ENCODE results near the gene ASCL5.
"Not testable (repeated sequence)": the region's sequence is repeated elsewhere in the genome, so short reads cannot be mapped to it uniquely, and the experiment has no call there.

Gene ASCL5

DNA sequence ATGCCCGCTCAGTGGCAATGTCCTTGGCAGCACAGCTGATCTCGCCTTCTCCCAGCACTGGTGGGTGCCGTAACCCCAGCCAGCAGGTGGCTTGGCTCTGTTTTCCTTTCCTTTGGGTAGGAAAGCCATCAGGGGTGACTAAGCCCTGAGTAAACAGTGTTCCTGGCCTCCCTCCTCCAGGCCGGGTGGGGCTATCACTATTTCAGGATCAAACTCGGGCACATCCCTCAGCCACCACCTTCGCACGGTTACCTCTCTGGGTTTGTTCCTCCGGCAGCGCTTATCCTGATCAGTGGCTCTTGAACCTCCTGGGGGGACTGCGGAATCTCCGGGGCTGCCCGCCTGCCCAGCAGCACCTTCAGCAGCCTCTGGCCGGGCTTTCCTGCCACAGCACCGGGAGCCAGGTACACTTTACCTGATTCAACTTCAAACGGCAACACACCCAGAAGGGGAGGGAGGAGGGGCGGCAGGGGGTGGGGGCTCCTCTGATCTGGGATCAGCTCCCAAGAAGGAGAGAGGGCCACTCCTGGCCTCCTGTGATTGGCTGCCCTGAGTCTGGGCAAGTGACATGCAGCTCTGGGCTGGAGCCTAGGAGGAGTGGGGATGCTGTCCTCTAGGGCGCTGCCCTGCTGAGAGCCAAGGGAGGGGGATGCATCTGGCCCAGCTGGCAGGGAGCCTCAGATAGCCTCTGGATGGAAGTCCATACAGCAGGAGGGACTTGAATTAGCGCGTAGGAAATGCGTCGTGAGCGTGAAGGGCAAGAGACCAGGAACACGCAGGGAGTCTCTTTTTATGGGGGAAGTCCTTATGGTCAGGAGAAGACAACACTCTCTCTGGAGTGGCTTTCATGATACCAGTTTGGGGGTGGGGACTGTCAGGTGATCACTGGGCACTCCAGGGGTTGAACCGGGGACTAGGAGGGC is at the start of gene ASCL5:
Gene ASCL5 (minus strand): TSS at position 353 of the 923 bp plus-strand sequence. CDS start 11,812 bp downstream, outside the sequence.
- DNase-seq: peak; percentile 33

DNA sequence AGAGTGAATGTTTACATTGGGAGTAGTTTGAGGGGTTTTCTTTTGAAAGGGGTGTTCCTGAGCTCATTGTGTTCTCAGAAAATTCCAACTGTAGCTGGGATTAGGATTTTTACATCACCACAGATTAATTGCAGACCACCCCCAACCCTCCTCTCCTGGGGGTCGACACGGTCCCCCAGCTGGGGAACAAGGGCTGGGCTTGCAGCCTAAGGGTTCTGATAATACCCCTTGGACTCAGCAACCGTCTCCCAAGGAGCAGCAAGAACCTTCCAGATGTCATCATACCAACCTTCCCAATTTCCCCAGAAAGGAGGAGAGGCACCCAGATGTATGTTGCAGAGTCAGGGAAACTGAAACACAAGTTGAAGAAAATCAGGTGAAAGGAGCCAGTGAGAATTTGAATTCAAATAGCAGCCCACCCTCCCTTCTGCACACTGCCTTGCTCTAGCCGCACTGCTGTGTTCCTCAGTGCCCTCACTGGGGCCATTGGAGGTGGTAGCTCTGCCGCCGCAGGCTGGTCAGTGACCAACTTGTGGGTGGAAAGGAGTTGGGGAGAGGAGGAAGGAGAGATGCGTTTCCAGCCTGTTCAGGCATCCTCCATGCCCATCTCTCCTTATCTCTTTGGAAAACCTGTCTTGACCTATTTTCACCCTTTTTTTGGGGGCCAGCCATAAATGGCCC is 49.0 kb upstream of the ASCL5 start:
- DNase-seq: no peak

DNA sequence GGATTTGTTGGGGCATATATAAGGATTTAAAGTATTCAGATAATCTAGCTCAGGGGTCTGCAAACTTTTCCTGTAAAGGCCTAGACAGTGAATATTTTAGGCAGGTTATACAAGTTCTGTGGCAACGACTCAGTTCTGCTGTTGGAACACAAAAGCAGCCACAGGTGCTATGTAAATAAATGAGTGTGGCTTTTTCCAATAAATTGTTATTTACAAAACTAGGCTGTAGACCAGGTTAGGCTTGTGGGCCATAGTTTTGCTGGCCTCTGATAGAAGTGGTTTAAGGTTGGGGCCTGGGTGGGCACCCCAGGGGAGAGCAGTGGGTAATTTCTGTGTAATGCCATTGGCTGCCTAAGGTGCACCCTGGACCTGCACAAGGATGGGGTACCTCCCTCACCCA is 46.8 kb upstream of the ASCL5 start:
- no peak for DNase-seq

GRCh38 chr1:201172999-201173610 is 46.1 kb upstream of the ASCL5 start:
- no peak for DNase-seq

- DNase-seq: no peak
Measured at GRCh38 chr1:201172326-201172725, 45.3 kb upstream of the ASCL5 start.

DNA sequence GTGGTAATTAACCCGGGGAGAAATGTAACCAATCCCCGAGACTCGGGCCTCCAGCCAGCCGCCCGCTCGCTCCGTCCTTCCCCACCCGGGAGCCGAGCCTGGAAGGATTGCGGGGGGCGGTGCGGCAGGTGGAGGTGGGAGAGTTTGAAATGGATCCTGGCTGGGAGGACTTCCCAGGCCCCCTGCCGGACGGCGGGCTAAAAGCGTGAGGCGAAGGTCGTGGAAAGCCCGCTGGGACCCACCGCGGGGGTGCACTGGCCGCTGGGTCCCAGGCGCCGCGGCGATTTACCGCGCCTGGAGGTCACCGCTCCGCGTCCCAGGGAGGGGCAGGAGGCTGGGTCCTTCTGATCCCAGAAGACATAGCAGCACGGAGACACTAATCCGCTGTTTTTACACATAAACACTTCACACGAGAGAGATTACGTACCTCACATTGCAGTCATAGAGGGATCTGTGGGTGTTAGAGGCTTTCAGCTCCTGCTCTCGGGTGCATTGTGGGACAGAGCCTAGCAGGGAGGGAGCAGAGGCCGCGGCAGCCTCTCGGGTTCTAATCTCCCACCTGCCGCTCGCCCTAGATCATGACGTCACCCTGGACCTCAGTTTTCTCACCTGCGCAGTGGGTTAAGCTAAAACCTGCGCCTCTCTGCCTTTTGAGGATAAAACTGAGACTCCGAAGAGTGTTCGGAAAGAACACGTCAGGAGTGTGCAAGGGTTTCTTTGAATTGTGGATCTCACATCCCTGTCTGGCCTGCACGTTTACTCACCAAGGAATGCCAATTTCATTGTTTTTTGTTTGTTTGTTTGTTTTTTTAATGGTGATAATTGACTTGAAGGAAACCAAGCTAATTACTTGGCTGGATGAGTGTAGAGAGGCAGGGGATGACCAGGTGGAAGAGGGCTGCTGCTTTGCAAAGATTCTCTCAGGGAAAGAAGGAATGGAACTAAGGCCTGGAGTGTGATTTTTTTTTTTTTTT is 44.4 kb upstream of the ASCL5 start:
- DNase-seq: peak; percentile 84

DNA sequence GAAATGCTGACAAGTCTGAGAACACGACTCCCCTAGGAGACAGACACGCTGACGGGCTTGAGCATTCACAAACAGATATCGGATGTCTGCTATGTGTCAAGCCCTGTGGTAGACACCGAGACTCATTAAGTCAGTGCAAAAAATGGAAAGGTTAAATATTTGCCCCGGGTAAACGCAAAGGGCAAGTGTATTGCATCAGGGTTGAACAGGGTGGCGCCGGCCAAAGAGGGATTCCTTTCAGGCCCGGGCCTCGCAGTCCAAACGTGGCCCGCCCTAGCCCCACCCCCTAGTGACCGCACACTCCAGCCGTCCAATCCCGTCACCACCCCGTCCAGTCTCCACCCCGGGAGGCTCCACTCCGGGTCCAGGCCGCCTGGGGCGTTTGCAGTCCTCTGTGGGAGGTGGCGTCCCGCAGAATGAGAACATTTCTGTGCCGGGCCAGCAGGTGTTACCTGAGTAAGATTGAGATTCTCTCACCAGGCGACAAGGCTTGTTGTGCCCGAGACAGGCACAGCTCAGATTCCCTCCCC is 43.6 kb upstream of the ASCL5 start:
- DNase-seq: peak; percentile 93

DNA sequence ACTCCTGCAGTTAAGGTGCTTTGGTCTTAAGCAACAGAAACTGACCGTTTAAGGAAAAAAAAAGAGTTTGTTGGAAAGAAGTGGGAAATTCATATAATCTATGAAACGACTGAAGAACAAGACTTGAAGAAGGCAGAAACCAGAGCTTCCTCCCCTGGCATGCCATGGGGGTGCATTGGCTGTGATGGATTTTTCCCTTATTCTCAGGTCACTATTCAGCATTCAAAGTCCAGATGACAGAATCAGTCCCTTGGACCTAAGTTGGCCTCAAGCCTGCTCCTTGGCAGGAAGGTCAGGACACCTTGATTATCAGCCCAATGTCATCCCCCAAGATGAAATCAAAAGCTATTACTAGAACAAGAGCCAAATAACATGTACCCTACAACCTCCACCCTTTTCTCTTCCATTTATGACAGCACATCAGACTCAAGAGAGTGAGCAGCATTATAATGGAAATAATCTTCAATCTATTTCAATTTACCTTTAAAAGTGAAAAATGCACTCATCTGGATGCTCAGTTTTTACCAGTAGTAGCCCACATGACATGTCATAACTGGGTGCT is 43.1 kb upstream of the ASCL5 start:
- no peak for DNase-seq

DNA sequence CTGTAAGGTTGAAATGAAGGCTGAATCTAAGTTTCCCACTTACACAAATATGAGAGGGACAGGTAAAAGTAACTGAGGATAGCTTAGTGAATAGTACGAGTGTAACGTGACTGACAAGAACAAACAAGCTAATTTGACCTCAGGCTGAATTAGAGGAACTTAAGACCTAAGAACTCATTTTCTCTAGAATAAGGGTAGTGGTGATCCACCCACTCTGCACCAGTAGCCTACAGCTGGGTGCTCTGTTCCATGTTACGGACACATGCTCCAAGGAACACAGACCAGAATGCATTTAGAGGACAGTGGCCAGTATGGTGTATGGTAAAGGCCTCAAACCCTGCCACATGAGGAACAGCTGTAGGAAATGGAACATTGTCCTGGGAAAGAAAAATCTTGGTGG is 42.2 kb upstream of the ASCL5 start:
- no peak for DNase-seq

DNA sequence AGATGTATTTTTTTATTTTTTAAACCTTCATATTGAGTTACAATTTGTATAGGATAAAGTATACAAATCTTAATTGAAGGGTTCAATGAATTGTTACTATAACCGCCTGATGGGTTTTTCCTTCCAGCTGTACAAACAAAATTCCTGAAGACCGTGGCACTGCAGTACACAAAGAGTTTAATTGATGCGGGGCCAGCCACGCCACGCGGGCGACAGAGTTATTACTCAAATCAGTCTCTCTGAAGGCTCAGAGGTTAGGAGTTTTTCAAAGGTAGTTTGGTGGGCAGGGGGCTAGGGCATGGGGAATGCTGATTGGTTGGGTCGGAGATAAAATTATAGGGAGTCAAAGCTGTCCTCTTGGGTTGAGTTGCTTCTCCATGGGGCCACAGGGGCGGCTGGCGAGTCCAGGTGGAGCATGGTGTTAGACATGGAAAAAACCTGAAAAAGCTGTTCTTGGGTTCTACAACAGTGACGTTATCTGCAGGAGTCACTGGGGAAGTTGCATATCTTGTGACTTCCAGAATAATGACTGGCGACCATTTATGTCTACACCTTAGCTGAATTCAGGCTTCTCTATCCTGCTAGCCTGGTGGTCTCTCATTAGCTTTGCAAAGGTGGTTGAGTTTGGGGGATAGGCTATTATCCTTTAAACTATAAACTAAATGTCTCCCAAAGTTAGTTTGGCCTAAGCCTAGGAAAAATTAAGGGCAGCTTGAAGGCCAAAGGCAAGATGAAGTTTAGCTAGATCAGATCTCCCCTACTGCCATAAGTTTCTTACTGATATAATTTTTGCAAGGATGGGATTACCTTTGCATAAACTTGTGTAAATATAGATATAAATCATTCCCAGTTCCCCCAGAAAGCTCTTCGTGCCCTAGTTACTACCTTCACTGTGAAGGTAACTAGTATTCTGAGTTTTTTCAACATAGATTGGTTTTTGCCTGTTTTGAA is 40.3 kb upstream of the ASCL5 start:
- DNase-seq: no peak

DNA sequence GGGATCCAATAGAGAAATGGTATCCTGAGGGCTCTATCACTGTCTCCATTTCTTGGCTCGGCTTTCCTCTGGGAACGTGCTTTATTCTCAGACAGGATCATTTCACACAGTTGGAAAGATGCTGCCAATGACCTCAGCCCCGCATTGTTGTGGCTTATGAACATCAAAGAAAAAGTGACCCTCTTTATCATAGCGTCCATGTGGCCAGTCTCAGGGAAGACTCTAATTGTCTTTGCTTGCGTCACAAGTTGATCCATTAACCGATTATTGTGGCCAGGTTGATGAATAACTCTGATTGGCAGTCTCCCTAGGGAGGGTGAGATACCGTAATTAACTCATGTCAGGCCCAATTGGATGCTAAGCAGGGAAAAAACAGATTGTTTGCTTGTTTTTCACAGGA is 37.7 kb upstream of the ASCL5 start:
- DNase-seq: peak; percentile 38

GRCh38 chr1:201163707-201164106 is 36.7 kb upstream of the ASCL5 start:
- DNase-seq: no peak

- not testable (repeated sequence) for DNase-seq
Measured at GRCh38 chr1:201163036-201163435, 36.1 kb upstream of the ASCL5 start.

GRCh38 chr1:201157949-201158348 is 31.0 kb upstream of the ASCL5 start:
- no peak for DNase-seq

DNA sequence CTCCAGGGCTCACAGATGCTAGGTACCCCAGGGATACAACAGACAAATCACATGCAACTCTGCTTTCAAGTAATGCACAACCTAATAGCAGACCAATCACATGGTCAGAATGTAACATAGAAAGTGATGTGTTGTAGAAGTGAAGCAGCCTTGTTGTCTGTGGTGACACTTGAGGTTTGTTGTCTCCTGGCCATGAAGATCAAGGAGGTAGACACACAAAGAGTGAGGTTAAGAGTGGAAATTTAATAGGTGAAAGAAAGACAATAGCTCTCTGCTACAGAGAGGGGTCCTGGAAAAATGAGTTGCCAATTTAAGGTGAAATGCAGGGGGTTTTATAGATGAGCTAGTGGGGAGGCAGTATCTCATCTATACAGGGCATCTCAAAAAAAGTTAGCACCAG is 29.8 kb upstream of the ASCL5 start:
- no peak for DNase-seq

GRCh38 chr1:201156346-201156745 is 29.4 kb upstream of the ASCL5 start:
- DNase-seq: no peak

DNA sequence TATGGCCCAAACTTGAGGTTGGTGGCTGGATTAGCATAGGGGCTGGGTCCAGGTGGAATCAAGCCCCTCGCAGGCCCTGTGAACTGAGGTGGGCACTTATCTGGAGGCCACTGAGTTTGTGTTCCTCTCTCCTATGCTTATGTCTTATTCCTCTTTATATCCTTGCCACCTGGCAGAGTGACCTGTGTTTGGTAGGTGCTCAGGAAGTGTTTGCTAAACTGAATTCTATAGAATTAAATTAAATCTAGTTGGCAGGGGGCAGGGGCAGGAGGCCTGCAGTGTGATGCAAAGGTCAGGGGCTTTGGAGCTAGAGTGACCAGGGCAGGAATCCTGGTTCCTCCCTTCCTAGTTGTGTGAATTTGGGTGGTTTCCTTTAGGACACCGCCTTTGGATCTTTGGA is 28.4 kb upstream of the ASCL5 start:
- DNase-seq: no peak

DNA sequence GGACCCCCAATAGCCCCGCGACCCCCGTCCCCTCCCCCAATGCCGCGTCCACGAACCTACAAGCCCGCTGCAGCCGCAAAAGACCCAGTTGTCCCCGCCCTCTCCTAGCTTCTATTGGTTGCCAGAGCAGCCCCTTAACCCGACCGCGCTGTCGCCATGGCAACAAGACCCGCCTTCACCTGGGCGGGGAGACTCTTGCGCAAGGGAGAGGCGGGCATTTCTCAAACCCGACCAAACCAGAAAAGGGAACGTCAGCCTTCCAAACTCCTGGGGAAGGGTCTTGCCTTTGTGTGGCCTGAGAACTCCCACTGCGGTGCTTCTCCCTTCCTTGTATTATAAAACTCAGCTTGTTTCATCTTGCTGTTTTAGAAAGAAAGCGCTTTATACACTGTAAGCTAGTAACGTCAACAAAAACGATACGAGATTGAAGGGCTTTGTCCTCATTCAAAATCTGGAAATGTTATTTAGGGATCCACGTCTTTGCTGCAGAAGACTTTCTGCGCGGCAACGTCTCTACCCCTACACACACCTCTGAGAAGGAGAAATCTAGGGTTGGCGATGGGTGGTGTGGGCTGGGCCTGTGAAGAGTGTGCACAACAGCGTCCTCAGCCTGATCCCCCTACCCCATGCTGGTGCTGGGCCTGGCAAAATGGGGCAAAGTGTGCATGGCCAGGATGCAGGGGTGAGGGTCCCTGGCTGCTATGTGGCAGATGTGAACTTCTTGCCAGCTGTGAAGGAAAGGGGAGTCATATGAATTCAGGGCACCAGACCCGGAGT is 27.6 kb upstream of the ASCL5 start, which contains the start of gene TMEM9:
Gene TMEM9 (minus strand): TSS at position 86 of the 777 bp plus-strand sequence. CDS start 551 bp downstream, outside the sequence.
- peak; percentile 100 for DNase-seq
